Hematopoietic multipotent progenitor cell treated with erythropoietin and hydrocortisone succinate and interleukin-3 and kit ligand, for 4 days (in vitro differentiated cells): Measurements from ENCODE around the gene GRB10.
A peak's percentile ranks its signal among the peaks of the same experiment; 100 is the strongest.

Experiments
- DNase-seq: peaks from one replicate; pipeline ENCODE4 v3.0.0-alpha.2; 2015

Gene GRB10

DNA sequence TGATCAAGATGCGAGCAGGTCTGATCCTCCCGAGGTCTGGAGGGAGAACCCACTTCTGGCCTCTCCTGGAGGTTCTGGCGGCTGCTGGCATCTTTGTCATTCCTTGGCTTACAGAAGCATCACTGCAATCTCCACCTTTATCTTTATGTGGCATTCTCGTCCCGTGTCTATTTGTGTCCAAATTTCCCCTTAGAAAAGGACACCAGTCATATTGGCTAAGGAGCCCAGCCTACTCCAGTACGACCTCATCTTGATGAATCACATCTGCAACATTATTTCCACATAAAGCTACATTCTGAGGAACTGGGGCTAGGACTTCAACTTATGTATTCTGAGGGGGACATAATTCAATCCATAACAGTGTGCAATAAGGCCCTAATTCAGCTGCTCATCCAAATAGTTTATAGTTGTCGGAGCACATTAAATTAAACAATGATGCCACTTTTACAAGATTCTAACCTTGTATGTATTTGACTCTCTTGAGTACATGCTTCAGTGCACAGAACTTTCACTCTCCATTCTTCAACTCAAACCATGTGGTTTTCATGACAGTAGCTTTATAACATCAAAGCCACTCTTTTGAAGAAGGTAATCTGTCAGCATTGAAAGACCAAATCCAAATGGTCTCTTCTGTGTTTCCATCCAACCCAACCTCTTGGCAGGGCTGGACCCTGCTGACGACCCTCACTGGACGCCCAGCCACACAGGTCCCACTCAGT lies 131.3 kb downstream of the GRB10 start:
- DNase-seq = no peak

DNA sequence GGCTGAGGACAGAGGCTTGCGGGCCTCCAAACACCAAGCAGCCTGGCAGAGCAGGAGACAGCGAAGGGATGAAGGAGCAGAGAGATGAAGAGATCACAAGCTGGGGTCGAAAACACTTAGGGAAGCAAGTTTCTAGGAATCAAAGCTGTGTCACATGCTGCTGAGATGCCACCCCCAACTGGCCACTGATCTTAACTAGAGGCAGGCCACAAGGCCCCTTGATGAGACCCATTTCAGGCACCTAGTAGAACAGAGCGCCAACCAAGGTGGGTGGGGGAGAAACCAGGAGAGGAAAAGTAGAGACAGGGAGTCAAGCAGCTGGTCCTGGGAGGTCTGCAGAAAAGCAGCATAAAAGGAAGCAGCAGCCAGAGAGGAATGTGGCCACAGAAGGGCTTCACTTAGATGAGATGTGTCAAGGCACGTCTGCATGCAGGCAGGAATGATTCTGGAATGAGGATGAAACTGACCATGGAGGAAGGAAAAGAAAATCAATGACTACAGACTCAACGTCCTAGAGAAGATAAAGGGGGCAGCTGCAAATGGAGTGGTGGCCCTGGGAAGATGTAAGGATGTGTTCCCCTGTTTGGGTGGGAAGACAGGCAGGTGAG lies 132.5 kb downstream of the GRB10 start:
- no peak for DNase-seq

GRCh38 chr7:50649259-50649885 lies 133.3 kb downstream of the GRB10 start:
- DNase-seq = no peak

GRCh38 chr7:50648570-50649169 lies 134.0 kb downstream of the GRB10 start:
- DNase-seq = no peak

DNA sequence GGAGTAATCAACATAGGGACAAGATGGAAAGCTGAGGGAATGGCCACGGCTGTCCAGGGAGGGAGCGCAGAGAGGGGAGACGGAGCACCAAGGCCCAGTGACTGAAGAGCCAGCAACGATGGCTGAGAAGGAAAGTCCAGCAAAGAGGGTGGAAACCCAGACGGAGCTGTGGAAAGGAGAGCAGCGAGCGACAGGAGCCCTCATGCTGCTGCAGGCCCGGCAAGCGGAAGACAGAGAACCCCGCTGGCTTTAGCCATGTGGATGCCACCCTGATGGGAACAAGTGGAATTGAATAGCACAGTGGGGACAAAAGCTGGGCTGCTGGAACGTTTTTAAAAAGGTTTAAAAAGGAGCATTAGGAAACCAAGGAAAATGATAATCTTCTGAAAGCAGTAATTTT lies 134.6 kb downstream of the GRB10 start:
- DNase-seq = no peak

- DNase-seq = no peak
Measured at GRCh38 chr7:50647286-50647980, 135.3 kb downstream of the GRB10 start.

DNA sequence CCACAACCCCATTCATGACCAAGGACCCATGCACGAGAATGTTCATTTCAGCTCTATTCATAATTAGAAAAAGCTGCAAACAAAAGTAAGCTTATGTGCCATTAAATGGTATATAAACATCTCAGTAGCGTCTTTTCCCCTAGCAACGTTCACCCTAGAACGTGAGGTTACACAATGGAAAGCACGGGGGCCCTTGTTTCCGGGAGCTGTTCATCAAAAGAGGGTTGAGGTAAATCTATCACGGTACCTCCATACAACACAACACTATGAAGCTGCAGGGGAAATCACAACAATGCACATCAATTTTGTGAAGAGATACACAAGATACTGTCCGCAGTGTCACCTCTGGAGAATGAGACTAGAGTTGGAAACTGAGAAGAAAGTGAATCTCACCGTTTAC lies 136.6 kb downstream of the GRB10 start:
- no peak for DNase-seq

DNA sequence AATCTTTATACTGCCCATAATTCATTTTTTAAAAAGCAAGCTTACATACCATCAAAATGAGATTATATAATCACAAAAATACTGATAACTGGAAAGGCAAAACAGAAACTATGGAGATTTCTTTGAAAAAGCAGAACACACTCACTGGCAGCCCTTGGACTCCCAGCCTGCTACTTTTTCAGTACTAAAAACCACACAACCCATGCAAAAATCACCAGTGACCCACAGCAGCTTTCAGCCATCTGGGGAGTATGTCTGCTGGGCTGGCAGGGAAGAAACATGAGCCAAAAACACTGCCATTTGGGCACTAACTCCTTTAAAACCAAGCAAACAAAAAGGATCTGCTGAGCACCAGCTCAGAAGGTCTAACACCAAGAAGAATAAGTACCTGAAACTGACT lies 137.5 kb downstream of the GRB10 start:
- DNase-seq = peak; percentile 39

GRCh38 chr7:50644586-50644985 lies 138.1 kb downstream of the GRB10 start:
- DNase-seq = no peak

GRCh38 chr7:50644114-50644513 lies 138.6 kb downstream of the GRB10 start:
- no peak for DNase-seq

DNA sequence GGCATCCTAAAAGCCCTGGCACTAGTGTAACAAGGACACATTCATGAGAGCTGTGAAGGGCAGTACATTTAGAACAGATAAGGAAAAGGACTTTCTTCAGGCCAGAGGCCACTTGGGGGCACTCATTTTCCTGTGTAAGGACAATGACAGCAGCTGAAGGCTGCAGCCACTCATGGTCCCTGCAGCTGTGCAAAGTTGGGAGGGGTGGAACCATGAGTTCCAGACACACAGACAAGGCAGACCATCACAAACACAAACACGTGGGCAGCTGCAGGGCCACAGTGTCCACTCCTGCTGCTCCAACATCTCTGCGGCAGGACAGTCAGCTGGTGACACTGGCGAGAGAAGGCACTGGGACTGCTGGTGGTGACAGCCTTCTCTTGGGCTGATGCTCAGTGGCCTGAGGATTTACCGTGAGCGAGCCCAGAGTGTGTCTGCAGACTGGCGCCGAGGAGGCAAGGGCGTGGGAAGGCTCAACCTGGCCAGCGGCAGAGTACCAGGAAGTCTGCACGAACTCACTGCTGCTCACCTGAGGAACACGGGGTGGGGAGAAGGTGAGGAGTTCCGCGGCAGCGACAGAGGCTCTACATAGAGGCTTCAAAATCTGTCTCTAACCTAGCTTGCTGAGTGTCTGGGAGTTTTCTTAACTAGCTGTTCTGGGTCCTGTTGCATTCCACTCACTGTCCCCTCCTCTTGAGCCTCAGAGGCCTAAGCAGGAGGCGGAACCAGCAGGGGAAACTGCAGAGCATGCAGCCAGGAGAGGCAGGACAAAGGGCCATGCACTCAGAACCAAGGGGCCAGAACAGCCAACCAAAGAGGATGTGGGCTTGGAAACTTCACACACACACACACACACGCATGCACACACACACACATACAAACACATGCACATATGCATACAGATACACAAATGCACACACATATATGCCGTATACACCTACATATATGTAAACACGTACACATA lies 141.0 kb downstream of the GRB10 start:
- peak; percentile 42 for DNase-seq

GRCh38 chr7:50640779-50641178 lies 141.9 kb downstream of the GRB10 start:
- DNase-seq = no peak

- no peak for DNase-seq
Measured at GRCh38 chr7:50640256-50640655, 142.4 kb downstream of the GRB10 start.

- DNase-seq = no peak
Measured at GRCh38 chr7:50637725-50638643, 144.7 kb downstream of the GRB10 start.

GRCh38 chr7:50634378-50634777 lies 148.3 kb downstream of the GRB10 start:
- no peak for DNase-seq

- DNase-seq = peak; percentile 62
Measured at GRCh38 chr7:50633414-50633710, 149.3 kb downstream of the GRB10 start.

- peak; percentile 79 for DNase-seq
Measured at GRCh38 chr7:50632561-50633413, 149.9 kb downstream of the GRB10 start.

GRCh38 chr7:50631639-50632038 lies 151.1 kb downstream of the GRB10 start:
- DNase-seq = no peak

DNA sequence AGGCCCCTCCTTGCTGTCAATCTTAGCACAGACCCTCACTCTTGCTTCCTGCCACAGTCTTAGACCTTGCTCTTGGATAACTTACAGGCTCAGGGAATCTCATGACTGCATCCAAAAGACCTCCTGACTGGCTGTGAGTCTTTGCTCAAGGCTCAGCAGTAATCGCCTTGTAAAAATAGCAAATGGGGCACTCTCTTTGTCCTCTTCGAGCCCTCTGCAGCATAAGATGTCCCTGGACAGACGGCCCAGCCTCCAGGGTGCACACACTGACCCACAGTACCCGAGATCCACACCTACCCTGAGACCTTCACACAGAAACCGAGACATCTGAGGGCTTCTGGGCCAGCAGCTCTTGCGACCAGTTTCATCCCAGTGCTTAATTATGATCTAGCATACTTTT lies 151.6 kb downstream of the GRB10 start:
- DNase-seq = no peak

DNA sequence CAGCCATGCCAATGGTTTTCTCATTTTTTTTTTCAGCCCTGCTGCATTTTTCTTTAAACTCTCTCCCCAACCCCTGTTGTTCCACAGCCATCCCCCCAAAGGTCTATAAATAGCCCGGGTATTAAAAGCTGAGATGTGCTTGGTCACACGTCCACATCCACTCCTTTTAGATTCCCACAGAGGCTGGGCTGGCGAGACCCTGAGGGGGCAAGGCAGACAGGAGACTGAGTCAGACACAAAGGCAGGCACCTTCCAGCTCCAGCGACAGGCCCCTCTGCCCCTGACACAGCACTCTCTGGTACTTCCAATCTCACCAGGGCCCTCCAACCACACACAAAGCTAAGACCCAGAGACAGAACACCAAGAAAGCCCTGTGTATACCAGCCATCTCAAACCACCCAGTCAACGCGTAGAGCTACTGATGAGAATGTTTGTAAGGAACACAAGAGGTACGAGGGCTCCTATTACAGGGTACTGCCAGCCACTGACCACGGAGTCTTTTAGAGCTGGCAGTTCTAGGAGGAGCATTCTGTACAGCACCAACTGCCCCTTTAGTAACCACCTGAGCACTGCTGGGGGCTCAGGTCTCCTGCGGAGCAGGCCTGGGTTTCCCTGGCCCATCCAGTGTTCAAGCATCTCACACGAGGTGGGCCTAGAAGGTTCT lies 153.3 kb downstream of the GRB10 start:
- no peak for DNase-seq
